ENCODE results near the gene TMEM238.
A peak's percentile ranks its signal among the peaks of the same experiment; 100 is the strongest.
"Not testable (repeated sequence)": the region's sequence is repeated elsewhere in the genome, so short reads cannot be mapped to it uniquely, and the experiment has no call there.

Gene TMEM238

GRCh38 chr19:55336101-55336500, 48.0 kb downstream of the TMEM238 start:
- no peak overlapping the region for H3K4me3 ChIP-seq
- H3K9me3 ChIP-seq (replicated peaks in 1 of 11) = no peaks in the 10 kb centered on the region; a peak in 1 of 22 replicates
- H3K9ac ChIP-seq = no peak overlapping the region
- no peaks in the 10 kb centered on the region for H3K36me3 ChIP-seq
- no peaks in the 10 kb centered on the region for H3K27me3 ChIP-seq
- peaks cover 12 to 50% (median 38%) of the 10 kb centered on the region in 10 experiments for H3K4me1 ChIP-seq
- H3K4me2 ChIP-seq = no peak overlapping the region
- H3K27ac ChIP-seq = no peak overlapping the region
- no peaks in the 10 kb centered on the region for H4K20me1 ChIP-seq
- TF ChIP-seq Cebpa-rat (IDR thresholded peaks at IDR 0.05) = no peak

DNA sequence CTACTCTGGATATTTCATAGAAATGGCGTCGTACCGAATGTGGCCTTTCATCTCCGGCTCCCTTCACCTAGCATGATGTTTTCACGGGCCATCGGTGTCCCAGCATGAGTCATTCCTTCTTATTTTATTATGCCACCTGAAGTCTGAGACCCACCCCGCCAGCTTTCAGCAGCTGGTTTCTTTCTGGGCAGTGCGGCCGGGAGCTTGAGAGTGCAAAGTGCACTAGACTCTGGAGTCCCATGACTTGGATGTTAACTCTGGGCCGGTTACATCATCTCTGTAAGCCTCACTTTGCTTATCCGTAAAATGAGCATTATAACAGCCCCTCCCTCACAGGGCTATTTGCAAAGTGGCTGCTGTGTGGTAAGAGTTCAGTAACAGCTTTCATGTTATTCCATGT, 50.2 kb downstream of the TMEM238 start:
- Histone ChIP-seq H3K4me1 (peaks cover 12 to 64% (median 38%) of the 10 kb centered on the region in 10 experiments), H3K36me3 (no peaks in the 10 kb centered on the region), H3K4me3 (no peak overlapping the region), H3K9me3 (replicated peaks in 1 of 11) (no peaks in the 10 kb centered on the region; a peak in 1 of 22 replicates), H3K9ac (no peak overlapping the region), H4K20me1 (no peaks in the 10 kb centered on the region), H3K27ac (no peak overlapping the region), H3K27me3 (no peaks in the 10 kb centered on the region), H3K4me2 (peak overlapping the region in 3 of 11 experiments; percentile 7 to 20 (median 13); a peak in 3 of 22 replicates)
- no peak for TF ChIP-seq Cebpa-rat (IDR thresholded peaks at IDR 0.05)

- not testable (repeated sequence) for H4K20me1 ChIP-seq
Measured at GRCh38 chr19:55329791-55330190, 54.3 kb downstream of the TMEM238 start.

More at GRCh38 chr19:55329791-55330190, 54.3 kb downstream of the TMEM238 start:
- Histone ChIP-seq H3K4me1 (peaks cover 21 to 84% (median 57%) of the 10 kb centered on the region in 10 experiments), H3K4me2 (peak overlapping the region in 5 of 11 experiments; percentile 25 to 46 (median 37); a peak in 7 of 22 replicates), H3K27ac (peak overlapping the region in 3 of 11 experiments; percentile 22 to 26 (median 22); a peak in 3 of 22 replicates)
- H3K4me3 ChIP-seq; H3K9ac ChIP-seq; H3K27me3 ChIP-seq; H3K36me3 ChIP-seq; H3K9me3 ChIP-seq (replicated peaks in 1 of 11): not testable (repeated sequence)
